GM12878 (cell line): ENCODE data around the gene CAND1. TPM values are rescaled to one million over a fixed set of nuclear protein-coding genes. Genes with fewer than 3 reads are reported as not detected.

Experiments used
- BACH1 ChIP-seq: fragments of 450-650 bp; IDR thresholded peaks from 2 replicates; pipeline ENCODE4 v1.6.1; 2017; ENCODE audit warnings: mild to moderate bottlenecking, borderline replicate concordance
- BCLAF1 ChIP-seq: fragments of 450-650 bp; IDR thresholded peaks from 2 replicates; pipeline ENCODE4 v1.6.1; 2017; ENCODE audit warnings: antibody characterized with exemption, mild to moderate bottlenecking, moderate library complexity
- CBFB ChIP-seq: IDR thresholded peaks from 2 replicates; pipeline ENCODE4 v1.6.1; 2016; ENCODE audit warnings: antibody characterized with exemption, low read depth
- CUX1 ChIP-seq: IDR thresholded peaks from 2 replicates; pipeline ENCODE4 v1.6.1; 2012; ENCODE audit warnings: improper control_type of control experiment, low read depth, low read length; ENCODE audit not compliant: insufficient replicate concordance
- E4F1 ChIP-seq: fragments of 450-650 bp; IDR thresholded peaks from 2 replicates; pipeline ENCODE4 v1.6.1; 2018; ENCODE audit warnings: borderline replicate concordance, mild to moderate bottlenecking; ENCODE audit not compliant: partially characterized antibody
- NFYB ChIP-seq: IDR thresholded peaks from 2 replicates; pipeline ENCODE4 v1.6.1; 2011; ENCODE audit warnings: low read depth, mild to moderate bottlenecking, low read length, improper control_type of control experiment, moderate library complexity; ENCODE audit not compliant: insufficient read depth
- NKRF ChIP-seq: fragments of 450-650 bp; conservative IDR thresholded peaks from 2 replicates; pipeline ENCODE4 v1.6.1; 2017; ENCODE audit warnings: mild to moderate bottlenecking, moderate library complexity
- RB1 ChIP-seq: fragments of 450-650 bp; formaldehyde crosslinking; IDR thresholded peaks from 2 replicates; pipeline ENCODE4 v1.6.1; 2017; ENCODE audit warnings: mild to moderate bottlenecking, borderline replicate concordance
- RCOR1 ChIP-seq: conservative IDR thresholded peaks from 2 replicates; pipeline ENCODE4 v1.6.1; 2012; ENCODE audit warnings: low read depth, low read length, improper control_type of control experiment
- SIN3A ChIP-seq: IDR thresholded peaks from 2 replicates; pipeline ENCODE4 v1.6.1; 2012; ENCODE audit warnings: low read depth, low read length, improper control_type of control experiment
- SMARCA5 ChIP-seq: fragments of 450-650 bp; IDR thresholded peaks from 2 replicates; pipeline ENCODE4 v1.6.1; 2017; ENCODE audit warnings: mild to moderate bottlenecking
- SP1 ChIP-seq: IDR thresholded peaks from one replicate; pipeline ENCODE4 v1.6.1; 2011; ENCODE audit warnings: low read depth, low read length
- TBL1XR1 ChIP-seq: IDR thresholded peaks from 2 replicates; pipeline ENCODE4 v1.6.1; 2012; ENCODE audit warnings: low read depth, low read length, improper control_type of control experiment
- TCF12 ChIP-seq: IDR thresholded peaks from 2 replicates; pipeline ENCODE4 v1.6.1; 2011; ENCODE audit warnings: low read depth, mild to moderate bottlenecking, low read length
- USF2 ChIP-seq: IDR thresholded peaks from 2 replicates; pipeline ENCODE4 v1.6.1; 2011; ENCODE audit warnings: low read depth, low read length, improper control_type of control experiment, borderline replicate concordance
- polyA plus RNA-seq, 11 experiments: library from polyadenylated mRNA; depleted of rRNA in 4 of 11; unstranded in 6 of 11; stranded (reverse) in 5 of 11; fragments of >200 nt; fragmentation: Nextera tagmentation in 4 of 11; fragmentation: Illumina TruSeq in 1 of 11; extraction: Ambion mirVana in 4 of 11; extraction: Trizol in 1 of 11; gene quantifications; 1 replicate in 1 of 11; 2 replicates in 10 of 11; pipeline versions ENCODE4 v1.2.1 to v1.2.3, GENCODE V29; 2011 to 2016; ENCODE audit warnings: inconsistent platforms in 2 of 11, missing spikeins in 2 of 11, low read depth in 1 of 11
- total RNA-seq, 4 experiments: library from RNA; depleted of rRNA in 3 of 4; stranded (reverse); fragments of >200 nt in 3 of 4; fragmentation: Illumina TruSeq in 1 of 4; extraction: Trizol in 1 of 4; gene quantifications; 2 replicates each; pipeline versions ENCODE4 v1.2.1 to v1.2.3, GENCODE V29; 2013 to 2021

Gene CAND1
- total and polyA plus RNA-seq, 10 of the 15 experiments (the other 5 are each of a cell fraction or from before 2014, with no cell fraction given): 34.5 to 213 (median 96.0) TPM

GRCh38 chr12:67268896-67269632 is at the start of gene CAND1 (continued):
- TF ChIP-seq NKRF (0 out of 2 replicates have a peak, but pooled peaks have one; percentile 10), BCLAF1 (no peak), BACH1 (peak; percentile 98), NFYB (no peak), SIN3A (0 out of 2 replicates have a peak, but pooled peaks have one; percentile 41), RB1 (peak; percentile 53; the same call in 1 of the 2 replicates), TCF12 (peak; percentile 53; the same call in 1 of the 2 replicates), SP1 (peak; percentile 67), USF2 (0 out of 2 replicates have a peak, but pooled peaks have one; percentile 12), RCOR1 (peak; percentile 99), E4F1 (no peak), TBL1XR1 (peak; percentile 88), CUX1 (peak; percentile 37), CBFB (peak; percentile 99), SMARCA5 (no peak; the same call in 1 of the 2 replicates)
